ENCODE data around the gene STK25.

GRCh38 chr2:241498115-241499070 is 10.0 kb downstream of the STK25 start:
- TF ChIP-seq CTCF (IDR thresholded peaks at IDR 0.05) (no peak), EZH2 (IDR thresholded peaks at IDR 0.05; ENCODE audit: borderline replicate concordance, insufficient read depth, low read depth, low read length, poor library complexity, severe bottlenecking) (no peak)
